Keratinocyte (primary cell): ENCODE results near the gene PIK3CD. TPM values are rescaled to one million over a fixed set of nuclear protein-coding genes. Genes with fewer than 3 reads are reported as not detected.

Experiments
- DNase-seq: peaks from one replicate; pipeline ENCODE4 v3.0.0-alpha.2; 2011; ENCODE audit warnings: low read depth, missing footprints, low spot score
- FAIRE-seq: peaks from 2 replicates; lab custom pipeline; 2011; peaks lifted over from hg19 to GRCh38; lab: Jason Lieb, UNC
- H2AFZ ChIP-seq: 2 replicates; pipeline ENCODE4 v1.6.0; 2012; ENCODE audit warnings: low read length, control low read depth, inconsistent platforms; ENCODE audit not compliant: control insufficient read depth
- H3K27ac ChIP-seq: 2 replicates; pipeline ENCODE4 v1.5.1; 2011; ENCODE audit warnings: low read length; ENCODE audit not compliant: control insufficient read depth, insufficient read depth
- H3K27me3 ChIP-seq: 3 replicates; pipeline ENCODE4 v1.6.0; 2011; ENCODE audit warnings: low read length; ENCODE audit not compliant: control insufficient read depth, insufficient read depth; ENCODE audit errors: extremely low read depth
- H3K36me3 ChIP-seq, 2 experiments: 2 replicates in 1 of 2; 3 replicates in 1 of 2; pipeline ENCODE4 v1.5.1; 2011; ENCODE audit warnings: low read length in 2 of 2, mild to moderate bottlenecking in 1 of 2; ENCODE audit not compliant: control insufficient read depth in 2 of 2, insufficient read depth in 2 of 2; ENCODE audit errors: extremely low read depth in 1 of 2
- H3K4me1 ChIP-seq: 3 replicates; pipeline ENCODE4 v1.5.1; 2011; ENCODE audit warnings: low read length; ENCODE audit not compliant: control insufficient read depth, insufficient read depth; ENCODE audit errors: extremely low read depth
- H3K4me2 ChIP-seq: 3 replicates; pipeline ENCODE4 v1.6.0; 2011; ENCODE audit warnings: low read depth, low read length; ENCODE audit not compliant: control insufficient read depth, insufficient read depth; ENCODE audit errors: extremely low read depth
- H3K4me3 ChIP-seq, 3 experiments: fragments of 200-600 bp in 1 of 3; sonication (generic) in 1 of 3; 2 replicates in 2 of 3; 3 replicates in 1 of 3; pipeline ENCODE4 v1.5.1; 2011 to 2016; ENCODE audit warnings: low read length in 3 of 3, mild to moderate bottlenecking in 3 of 3, control low read depth in 2 of 3, inconsistent platforms in 1 of 3, low read depth in 1 of 3, mixed read lengths in 1 of 3, mixed run types in 1 of 3, moderate library complexity in 1 of 3; ENCODE audit not compliant: control insufficient read depth in 2 of 3, insufficient read depth in 2 of 3; ENCODE audit errors: extremely low read depth in 1 of 3
- H3K79me2 ChIP-seq: 2 replicates; pipeline ENCODE4 v1.6.0; 2012; ENCODE audit warnings: low read length; ENCODE audit not compliant: control insufficient read depth, insufficient read depth
- H3K9ac ChIP-seq: 3 replicates; pipeline ENCODE4 v1.6.0; 2011; ENCODE audit warnings: low read length; ENCODE audit not compliant: control insufficient read depth, insufficient read depth; ENCODE audit errors: extremely low read depth
- H3K9me1 ChIP-seq: 3 replicates; pipeline ENCODE4 v1.6.0; 2011; ENCODE audit warnings: low read length; ENCODE audit not compliant: control insufficient read depth, insufficient read depth; ENCODE audit errors: extremely low read depth
- H3K9me3 ChIP-seq: 2 replicates; pipeline ENCODE4 v1.5.1; 2012; ENCODE audit warnings: low read depth, low read length; ENCODE audit not compliant: control insufficient read depth
- H4K20me1 ChIP-seq: 3 replicates; pipeline ENCODE4 v1.6.0; 2011; ENCODE audit warnings: low read length; ENCODE audit not compliant: control insufficient read depth, insufficient read depth; ENCODE audit errors: extremely low read depth
- EZH2 ChIP-seq: IDR thresholded peaks from one replicate; pipeline ENCODE4 v1.6.1; 2012; ENCODE audit warnings: inconsistent platforms, mild to moderate bottlenecking, low read length, moderate library complexity
- dilution Hi-C: fragments of 300-500 bp; cut with MboI; formaldehyde crosslinking; loops from one replicate; pipeline ENCODE4 v1.7.0; 2020; ENCODE audit warnings: low sequenced_read_pairs; ENCODE audit not compliant: extremely low pct_ligation_motif_present
- polyA plus RNA-seq, 5 experiments: library from polyadenylated mRNA; depleted of rRNA in 3 of 5; stranded (reverse) in 3 of 5; stranded (forward) in 1 of 5; unstranded in 1 of 5; fragments of >200 nt; gene quantifications; 1 replicate in 1 of 5; 2 replicates in 3 of 5; 3 replicates in 1 of 5; pipeline versions ENCODE4 v1.2.1 to v1.2.3, GENCODE V29; 2011 to 2012; ENCODE audit warnings: missing spikeins in 2 of 5, low read depth in 1 of 5, low replicate concordance in 1 of 5
- TF ChIP-seq, protein P1 (sequence below), 3 experiments: IDR thresholded peaks in 1 of 3; conservative IDR thresholded peaks in 1 of 3; optimal IDR thresholded peaks in 1 of 3; 2 replicates in 2 of 3; 3 replicates in 1 of 3; pipeline versions ENCODE3 to v1.5.1; 2011; ENCODE audit warnings: low read length in 3 of 3, mild to moderate bottlenecking in 3 of 3, moderate library complexity in 2 of 3, control low read depth in 1 of 3, inconsistent platforms in 1 of 3; ENCODE audit not compliant: insufficient read depth in 2 of 3; ENCODE audit errors: extremely low read depth in 1 of 3

The PIK3CD gene
- polyA plus RNA-seq, 1 donor (not counting 4 experiments of a cell fraction or from before 2014, with no cell fraction given) = 7.8 TPM

GRCh38 chr1:9654051-9654833 lies 2.7 kb downstream of the PIK3CD start:
- FAIRE-seq (no peak), DNase-seq (no peak)
- Histone ChIP-seq H3K4me1 (peaks cover 4% of the 10 kb centered on the region), H3K27me3 (peaks cover 26% of the 10 kb centered on the region), H3K36me3 (no peaks in the 10 kb centered on the region), H3K9me1 (no peaks in the 10 kb centered on the region), H3K79me2 (no peaks in the 10 kb centered on the region), H3K9ac (no peak overlapping the region), H3K27ac (no peak overlapping the region), H3K4me3 (no peak overlapping the region), H2AFZ (no peak overlapping the region), H3K9me3 (no peaks in the 10 kb centered on the region), H3K4me2 (no peak overlapping the region), H4K20me1 (no peaks in the 10 kb centered on the region)
- TF ChIP-seq, protein P1, sequence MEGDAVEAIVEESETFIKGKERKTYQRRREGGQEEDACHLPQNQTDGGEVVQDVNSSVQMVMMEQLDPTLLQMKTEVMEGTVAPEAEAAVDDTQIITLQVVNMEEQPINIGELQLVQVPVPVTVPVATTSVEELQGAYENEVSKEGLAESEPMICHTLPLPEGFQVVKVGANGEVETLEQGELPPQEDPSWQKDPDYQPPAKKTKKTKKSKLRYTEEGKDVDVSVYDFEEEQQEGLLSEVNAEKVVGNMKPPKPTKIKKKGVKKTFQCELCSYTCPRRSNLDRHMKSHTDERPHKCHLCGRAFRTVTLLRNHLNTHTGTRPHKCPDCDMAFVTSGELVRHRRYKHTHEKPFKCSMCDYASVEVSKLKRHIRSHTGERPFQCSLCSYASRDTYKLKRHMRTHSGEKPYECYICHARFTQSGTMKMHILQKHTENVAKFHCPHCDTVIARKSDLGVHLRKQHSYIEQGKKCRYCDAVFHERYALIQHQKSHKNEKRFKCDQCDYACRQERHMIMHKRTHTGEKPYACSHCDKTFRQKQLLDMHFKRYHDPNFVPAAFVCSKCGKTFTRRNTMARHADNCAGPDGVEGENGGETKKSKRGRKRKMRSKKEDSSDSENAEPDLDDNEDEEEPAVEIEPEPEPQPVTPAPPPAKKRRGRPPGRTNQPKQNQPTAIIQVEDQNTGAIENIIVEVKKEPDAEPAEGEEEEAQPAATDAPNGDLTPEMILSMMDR (optimal IDR thresholded peaks at IDR 0.05 in 1 of 3, IDR thresholded peaks at IDR 0.05 in 1 of 3, conservative IDR thresholded peaks at IDR 0.05 in 1 of 3; ENCODE audit: extremely low read depth in 1 of 3, insufficient read depth in 2 of 3, low read length in 3 of 3) = no peak
- no peak for TF ChIP-seq EZH2
- dilution Hi-C loops = no loop called here

GRCh38 chr1:9654834-9655723 lies 3.5 kb downstream of the PIK3CD start:
- Histone ChIP-seq H4K20me1 (no peaks in the 10 kb centered on the region), H3K9me3 (no peaks in the 10 kb centered on the region), H3K4me3 (no peak overlapping the region), H3K9me1 (no peaks in the 10 kb centered on the region), H3K27me3 (peaks cover 26% of the 10 kb centered on the region), H3K36me3 (no peaks in the 10 kb centered on the region), H3K79me2 (no peaks in the 10 kb centered on the region), H3K9ac (no peak overlapping the region), H2AFZ (no peak overlapping the region), H3K27ac (no peak overlapping the region), H3K4me1 (peaks cover 4% of the 10 kb centered on the region), H3K4me2 (no peak overlapping the region)
- DNase-seq (no peak), FAIRE-seq (no peak)
- no peak for TF ChIP-seq EZH2
- TF ChIP-seq, protein P1 (optimal IDR thresholded peaks at IDR 0.05 in 1 of 3, IDR thresholded peaks at IDR 0.05 in 1 of 3, conservative IDR thresholded peaks at IDR 0.05 in 1 of 3; ENCODE audit: extremely low read depth in 1 of 3, insufficient read depth in 2 of 3, low read length in 3 of 3) = no peak
- dilution Hi-C loops = no loop called here
